Measurements from ENCODE around the gene MRPL41.
A peak's percentile ranks its signal among the peaks of the same experiment; 100 is the strongest.
"Not testable (repeated sequence)": the region's sequence is repeated elsewhere in the genome, so short reads cannot be mapped to it uniquely, and the experiment has no call there.

MRPL41 gene

DNA sequence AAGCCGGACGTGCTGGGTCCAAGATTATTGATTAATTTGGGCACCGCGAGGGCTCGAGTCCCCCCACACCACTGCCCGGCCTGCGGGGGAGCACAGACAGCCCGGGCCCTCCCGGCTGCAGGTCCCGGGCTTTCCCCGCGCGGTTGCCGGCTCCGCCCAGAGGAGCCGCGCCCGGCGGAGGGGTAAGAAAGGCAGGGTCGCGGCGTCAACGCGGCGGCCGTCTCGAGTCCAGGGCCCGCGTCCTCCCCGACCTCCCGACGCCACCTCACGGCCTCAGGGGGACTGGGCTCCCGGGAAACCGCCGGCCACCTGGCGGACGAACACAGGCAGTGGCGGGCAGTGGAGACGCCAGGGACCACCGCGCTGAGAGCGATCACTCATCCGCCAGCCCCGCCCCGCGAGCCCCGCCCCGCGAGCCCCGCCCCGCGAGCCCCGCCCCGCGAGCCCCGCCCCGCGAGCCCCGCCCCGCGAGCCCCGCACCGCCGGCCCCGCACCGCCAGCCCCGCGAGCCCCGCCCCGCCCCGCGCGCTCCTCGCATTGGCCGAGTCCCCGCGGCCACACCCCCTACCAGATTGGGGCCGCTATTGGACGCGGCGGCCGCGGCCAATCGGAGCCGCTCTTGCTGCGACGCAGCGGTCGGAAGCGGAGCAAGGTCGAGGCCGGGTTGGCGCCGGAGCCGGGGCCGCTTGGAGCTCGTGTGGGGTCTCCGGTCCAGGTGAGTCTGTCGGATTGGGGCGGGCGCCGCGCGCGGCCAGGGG is at the start of gene MRPL41:
Gene MRPL41, plus strand, starts transcription at position 616 of the 758 bp plus-strand sequence. CDS start 203 bp downstream, outside the sequence.
- peak; percentile 90 for DNase-seq

DNA sequence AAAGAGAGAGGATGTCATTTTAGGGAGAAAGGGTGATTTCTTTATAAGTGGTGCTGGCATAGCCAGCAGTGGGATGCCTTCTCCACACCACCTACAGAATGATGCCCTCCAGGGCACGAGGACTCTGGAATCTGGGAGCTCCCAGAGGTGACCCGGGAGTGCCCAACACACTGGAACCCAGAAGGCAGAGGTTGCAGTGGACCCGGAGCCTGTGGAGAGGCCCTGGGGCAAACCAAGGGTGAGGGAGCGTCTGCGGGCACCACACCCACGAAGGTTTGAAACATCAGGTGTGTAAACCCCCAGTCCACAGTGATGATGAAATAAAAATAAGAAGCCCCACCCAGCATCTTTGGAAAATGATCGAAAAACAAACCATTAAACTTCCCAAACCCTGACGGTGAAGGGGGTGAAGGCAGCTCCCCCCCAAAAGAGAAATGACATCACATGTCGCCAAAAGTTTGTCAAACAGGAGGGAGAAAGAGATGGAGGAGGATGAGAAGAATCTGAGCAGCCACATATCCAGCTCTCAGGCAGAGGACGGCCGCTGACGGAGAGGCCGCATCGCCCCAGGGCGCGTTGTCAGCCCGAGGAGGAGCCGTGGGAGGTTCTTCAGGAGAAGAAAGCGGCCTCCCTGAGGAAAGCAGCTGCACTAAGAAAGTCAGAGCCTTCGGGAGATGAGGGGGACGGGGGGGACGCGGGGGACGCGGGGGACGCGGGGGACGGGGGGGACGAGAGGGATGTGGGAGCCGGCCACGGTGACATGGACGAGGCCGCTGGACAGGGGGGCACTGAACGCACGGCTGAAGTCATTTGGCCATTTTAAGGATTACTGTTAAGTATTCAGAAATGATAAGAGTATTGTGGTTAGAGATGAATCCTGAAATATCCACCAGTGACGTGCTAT is 49.4 kb upstream of the MRPL41 start:
- DNase-seq: no peak

DNA sequence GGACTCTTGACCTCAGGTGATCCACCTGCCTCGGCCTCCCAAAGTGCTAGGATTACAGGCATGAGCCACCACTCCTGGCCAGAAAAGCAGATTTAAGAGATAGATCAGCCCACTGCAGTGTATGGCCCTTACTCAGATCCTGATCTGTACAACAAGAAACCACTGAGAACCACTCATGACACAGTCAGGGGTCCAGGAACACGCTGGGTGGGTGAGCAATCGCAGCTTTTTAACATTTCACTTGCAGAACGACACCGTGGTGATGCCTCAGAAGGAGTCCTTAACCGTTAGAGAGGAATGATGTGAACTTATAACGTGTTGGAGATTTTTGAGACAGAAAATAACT is 47.3 kb upstream of the MRPL41 start:
- no peak for DNase-seq

DNA sequence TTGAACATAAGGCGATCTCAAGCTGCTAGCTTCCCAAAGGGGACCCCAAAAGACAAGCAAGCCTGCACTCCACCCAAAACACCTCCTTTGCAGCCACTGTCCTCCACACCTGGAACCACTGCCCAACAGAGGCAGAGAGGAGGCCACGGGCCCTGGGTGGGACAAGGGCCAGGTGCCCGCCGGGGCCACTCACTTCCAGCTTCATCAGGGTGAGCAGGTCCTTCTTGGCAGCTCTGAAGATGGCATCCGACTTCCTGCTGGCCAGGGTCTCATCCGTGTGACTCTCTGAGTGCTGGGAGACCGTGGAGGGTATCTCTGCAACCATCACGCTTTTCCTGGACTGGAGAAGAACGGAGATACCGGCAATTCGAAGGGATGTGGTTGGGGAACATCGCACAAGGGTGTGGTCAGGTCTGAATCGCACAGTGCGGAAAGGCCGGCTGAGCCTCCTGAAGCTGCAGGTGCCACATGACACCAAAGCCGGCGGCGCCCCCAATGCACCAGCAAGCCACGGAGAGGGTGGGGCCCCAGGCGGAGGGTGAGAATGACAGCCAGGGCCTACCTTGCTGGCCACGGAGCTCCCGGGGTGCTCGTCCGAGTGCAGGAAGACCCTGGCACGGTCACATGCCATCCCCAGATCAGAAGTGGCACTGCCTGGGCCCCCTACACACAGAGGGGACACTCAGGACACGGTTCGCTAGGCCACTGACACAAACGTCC is 46.1 kb upstream of the MRPL41 start:
- DNase-seq: no peak

DNA sequence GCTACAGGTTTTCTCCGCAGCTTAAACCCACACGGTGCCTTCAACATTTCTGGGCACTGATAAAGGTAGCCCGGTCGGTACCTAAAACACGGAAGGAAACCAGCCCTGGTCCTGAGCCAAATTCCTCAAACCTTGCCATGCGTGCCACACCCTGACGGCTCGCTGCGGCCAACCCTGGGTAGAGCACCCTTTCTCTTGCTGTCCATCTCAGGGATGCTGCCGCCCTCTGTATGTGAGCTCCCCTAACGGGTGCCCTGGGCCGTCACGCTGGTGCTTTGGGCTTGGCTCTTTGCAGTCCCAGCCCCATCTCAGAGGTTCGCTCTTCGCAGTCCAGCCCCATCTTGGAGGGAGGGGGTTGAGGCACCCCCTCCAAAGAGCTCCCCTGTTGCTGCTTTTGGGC is 45.4 kb upstream of the MRPL41 start:
- DNase-seq: no peak

DNA sequence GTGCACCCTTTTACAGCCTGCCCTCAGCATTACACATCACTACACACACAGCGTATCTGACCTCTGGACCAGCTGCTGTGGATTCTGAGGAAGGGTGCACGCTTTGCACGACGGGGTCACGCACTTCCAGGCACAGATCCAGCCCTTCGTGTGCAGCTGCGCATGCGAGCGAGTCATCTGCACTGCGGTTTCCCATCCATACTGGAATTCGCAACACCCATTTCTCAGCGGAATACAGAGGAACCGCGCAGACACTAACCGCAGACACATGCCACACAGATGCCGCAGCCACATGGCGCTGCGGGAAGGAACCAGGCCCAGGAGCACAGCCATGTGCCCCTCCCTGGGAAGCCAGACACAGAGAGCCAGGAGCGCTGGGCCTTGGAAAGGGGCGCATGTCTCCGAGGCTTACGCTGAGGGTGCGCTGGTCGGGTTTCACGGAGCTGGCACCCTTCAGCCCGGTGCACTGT is 44.9 kb upstream of the MRPL41 start:
- DNase-seq: no peak

DNA sequence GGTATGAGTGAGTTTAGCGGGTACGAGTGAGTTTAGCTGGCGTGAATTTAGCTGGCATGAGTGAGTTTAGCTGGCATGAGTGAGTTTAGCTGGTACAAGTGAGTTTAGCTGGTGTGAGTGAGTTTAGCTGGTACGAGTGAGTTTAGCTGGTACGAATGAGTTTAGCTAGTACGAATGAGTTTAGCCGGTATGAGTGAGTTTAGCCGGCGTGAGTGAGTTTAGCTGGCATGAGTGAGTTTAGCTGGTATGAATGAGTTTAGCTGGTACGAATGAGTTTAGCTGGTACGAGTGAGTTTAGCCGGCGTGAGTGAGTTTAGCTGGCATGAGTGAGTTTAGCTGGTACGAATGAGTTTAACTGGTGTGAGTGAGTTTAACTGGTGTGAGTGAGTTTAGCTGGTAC is 42.5 kb upstream of the MRPL41 start:
- DNase-seq: no peak

DNA sequence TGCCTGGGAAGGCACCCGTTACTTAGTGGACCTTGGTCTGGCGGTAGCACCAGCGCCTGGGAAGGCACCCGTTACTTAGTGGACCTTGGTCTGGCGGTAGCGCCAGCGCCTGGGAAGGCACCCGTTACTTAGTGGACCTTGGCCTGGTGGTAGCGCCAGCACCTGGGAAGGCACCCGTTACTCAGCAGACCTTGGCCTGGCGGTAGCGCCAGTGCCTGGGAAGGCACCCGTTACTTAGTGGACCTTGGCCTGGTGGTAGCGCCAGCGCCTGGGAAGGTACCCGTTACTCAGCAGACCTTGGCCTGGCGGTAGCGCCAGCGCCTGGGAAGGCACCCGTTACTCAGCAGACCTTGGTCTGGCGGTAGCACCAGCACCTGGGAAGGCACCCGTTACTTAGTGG is 40.6 kb upstream of the MRPL41 start:
- DNase-seq: not testable (repeated sequence)

DNA sequence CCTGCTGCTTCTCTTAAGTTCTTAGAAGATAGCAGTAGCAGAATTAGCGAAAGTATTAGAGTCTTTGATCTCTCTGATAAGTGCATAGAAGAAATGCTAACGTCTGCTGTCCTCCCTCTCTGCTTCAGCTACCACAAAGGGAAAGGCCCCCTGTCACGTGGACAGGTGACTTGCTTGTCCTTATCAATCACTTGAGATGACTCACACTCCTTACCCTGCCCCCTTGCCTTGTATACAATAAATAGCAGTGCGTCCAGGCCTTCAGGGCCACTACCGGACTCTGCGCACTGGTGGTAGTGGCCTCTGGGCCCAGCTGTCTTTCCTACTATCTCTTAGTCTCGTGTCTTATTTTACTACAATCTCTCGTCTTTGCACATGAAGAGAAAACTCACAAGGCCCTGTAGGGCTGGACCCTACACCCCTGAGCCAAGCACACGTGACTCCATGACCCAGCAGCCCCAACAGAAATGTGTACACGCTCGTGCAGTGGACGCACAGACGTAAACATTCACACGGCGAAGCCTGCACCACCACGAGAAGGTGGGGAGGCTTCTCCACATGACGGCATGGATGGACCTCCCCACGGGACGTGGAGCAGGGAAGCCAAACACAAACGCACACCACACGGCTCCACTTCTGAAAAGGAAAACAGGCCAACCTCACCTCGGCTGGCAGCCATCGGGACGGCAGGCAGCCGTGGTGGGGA is 39.8 kb upstream of the MRPL41 start:
- DNase-seq: no peak

DNA sequence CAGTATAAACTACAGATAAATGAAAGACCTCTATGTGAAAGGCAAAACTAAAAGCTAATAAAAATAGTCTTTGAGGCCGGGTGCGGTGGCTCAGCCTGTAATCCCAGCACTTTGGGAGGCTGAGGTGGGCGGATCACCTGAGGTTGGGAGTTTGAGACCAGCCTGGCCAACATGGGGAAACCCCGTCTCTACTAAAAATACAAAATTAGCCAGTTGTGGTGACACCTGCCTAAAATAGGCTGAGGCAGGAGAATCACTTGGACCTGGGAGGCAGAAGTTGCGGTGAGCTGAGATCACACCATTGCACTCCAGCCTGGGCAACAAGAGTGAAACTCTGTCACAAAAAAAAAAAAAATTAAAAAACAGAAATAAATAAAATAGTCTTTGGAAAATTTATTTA is 38.5 kb upstream of the MRPL41 start:
- not testable (repeated sequence) for DNase-seq

DNA sequence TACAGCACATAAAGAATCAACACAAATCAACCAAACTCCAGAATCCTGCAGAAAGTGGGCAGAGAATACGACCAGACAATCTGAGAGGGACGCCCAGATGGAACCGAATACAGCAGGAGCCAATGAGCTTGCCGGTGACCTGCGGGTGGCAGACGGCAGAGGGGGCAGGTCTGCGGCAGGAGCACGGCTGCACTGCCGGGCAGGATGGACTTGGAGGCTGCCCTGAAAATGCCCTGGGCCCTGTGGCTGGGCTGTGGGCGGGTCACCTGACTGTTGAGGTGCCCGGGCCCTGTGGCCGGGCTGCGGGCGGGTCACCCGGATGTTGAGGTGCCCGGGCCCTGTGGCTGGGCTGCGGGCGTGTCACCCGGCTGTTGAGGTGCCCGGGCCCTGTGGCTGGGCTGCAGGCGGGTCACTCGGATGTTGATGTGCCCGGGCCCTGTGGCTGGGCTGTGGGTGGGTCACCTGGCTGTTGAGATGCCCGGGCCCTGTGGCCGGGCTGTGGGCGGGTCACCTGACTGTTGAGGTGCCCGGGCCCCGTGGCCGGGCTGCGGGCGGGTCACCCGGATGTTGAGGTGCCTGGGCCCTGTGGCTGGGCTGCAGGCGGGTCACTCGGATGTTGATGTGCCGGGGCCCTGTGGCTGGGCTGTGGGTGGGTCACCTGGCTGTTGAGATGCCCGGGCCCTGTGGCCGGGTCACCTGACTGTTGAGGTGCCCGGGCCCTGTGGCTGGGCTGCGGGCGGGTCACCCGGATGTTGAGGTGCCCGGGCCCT is 37.7 kb upstream of the MRPL41 start:
- DNase-seq: not testable (repeated sequence)

DNA sequence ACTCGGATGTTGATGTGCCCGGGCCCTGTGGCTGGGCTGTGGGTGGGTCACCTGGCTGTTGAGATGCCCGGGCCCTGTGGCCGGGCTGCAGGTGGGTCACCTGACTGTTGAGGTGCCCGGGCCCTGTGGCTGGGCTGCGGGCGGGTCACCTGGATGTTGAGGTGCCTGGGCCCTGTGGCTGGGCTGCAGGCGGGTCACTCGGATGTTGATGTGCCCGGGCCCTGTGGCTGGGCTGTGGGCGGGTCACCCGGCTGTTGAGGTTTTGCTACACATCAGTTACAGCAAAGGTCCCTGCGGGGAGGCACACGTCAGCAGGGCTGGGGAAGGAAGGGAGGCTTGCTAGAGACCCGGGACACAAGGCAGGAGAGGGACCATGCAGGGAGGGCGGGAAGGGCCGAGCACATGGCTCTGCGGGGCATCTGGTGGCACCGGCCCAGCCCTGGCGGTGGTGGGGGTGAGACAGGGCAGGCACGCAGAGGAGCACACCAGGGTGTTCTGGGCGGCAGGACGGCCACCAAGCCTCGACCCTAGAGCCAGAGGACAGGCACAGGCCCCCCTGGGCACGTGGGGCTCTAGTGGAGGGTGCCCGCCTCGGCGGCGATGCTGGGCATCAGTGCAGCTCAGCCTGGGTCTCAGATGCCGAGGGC is 36.9 kb upstream of the MRPL41 start:
- DNase-seq: no peak

DNA sequence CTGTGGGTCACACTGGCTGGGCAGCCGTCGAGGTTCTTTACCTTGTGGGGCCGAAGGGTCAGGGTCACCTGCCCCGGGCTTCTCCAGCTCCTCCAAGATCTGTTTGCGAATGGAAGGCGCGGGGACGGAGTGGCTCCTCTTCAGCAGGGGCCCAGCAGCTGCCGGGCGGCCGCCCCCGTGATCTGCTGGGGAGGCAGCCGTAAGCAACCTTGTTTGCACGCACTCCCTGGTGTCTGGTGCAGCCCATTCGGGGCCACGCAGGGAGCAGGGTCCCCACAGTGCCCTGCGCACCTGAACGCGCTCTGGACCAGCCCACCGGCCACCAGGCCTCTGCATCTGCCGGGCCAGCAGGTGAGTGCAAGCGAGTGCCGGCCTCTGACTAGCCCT is 36.3 kb upstream of the MRPL41 start:
- DNase-seq: no peak

DNA sequence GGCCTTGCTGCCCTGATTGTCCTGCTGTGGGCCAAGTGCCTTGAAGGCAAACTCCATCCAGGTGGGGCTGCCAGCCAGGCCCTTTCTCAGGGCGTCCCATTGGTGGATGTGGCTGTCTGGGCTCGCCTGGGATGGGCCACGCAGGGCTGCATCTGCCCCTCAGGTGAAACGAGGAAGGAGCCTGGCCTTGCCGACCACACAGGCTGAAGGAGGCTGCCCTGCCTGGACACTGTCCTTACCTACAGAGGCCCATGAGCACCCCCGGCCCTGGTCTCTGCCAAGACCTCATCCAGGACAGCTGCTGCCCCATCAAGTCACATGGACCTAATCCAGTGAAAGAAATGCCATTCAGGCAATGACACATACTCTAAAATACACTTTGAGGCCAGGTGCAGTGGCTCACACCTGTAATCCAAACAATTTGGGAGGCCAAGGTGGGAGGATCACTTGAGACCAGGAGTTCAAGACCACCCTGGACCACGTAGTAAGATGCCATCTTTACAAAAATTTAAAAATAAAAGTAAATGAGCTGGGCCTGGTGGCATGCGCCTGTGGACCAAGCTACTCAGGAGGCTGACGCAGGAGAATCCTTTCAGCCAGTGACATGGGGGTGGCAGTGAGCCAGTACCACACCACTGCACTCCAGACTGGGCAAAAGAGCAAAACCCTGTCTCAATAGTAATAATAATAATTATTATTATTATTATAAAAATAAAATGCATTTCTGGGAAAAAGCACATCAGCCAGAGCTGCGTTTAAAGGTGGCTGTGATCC is 35.3 kb upstream of the MRPL41 start:
- no peak for DNase-seq

DNA sequence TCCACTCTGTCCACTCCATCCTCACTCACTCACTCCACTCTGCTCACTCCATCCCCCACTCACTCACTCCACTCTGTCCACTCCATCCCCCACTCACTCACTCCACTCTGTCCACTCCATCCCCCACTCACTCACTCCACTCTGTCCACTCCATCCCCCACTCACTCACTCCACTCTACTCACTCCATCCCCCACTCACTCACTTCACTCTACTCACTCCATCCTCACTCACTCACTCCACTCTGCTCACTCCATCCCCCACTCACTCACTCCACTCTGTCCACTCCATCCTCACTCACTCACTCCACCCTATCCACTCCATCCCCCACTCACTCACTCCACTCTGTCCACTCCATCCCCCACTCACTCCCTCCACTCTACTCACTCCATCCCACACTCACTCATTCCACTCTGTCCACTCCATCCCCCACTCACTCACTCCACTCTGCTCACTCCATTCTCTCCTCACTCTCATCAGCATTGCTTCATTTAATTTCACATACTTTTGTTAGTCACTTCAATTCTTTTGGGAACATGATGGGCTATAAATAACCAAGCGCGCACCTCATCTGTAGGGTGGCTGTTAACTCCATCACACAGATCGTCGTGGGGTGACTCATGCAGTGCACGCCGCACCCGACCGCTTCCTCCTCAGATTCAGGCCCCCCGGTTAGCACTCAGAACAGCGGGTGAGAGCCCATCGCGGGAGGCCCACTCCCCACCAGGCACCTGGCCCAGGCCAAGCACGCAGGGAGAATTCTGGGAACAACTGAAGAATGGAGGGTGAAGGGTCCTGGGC is 32.8 kb upstream of the MRPL41 start:
- DNase-seq: not testable (repeated sequence)

DNA sequence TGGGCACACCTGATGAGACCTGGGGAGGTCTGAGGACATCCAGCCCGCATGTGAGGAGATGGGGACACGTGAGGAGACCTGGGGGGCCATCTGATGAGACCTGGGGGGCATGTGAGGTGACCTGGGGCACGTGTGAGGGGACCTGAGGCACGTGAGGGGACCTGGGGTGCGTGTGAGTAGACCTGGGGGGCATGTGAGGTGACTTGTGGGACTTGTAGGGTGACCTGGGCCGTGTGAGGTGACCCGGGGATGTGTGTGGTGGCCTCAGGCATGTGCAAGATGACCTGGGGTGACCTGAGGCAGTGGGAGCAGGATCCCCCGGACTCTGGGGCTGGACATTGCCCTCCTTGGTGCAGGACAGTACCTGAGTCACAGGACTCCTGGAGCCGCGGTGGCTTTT is 32.1 kb upstream of the MRPL41 start:
- DNase-seq: no peak

DNA sequence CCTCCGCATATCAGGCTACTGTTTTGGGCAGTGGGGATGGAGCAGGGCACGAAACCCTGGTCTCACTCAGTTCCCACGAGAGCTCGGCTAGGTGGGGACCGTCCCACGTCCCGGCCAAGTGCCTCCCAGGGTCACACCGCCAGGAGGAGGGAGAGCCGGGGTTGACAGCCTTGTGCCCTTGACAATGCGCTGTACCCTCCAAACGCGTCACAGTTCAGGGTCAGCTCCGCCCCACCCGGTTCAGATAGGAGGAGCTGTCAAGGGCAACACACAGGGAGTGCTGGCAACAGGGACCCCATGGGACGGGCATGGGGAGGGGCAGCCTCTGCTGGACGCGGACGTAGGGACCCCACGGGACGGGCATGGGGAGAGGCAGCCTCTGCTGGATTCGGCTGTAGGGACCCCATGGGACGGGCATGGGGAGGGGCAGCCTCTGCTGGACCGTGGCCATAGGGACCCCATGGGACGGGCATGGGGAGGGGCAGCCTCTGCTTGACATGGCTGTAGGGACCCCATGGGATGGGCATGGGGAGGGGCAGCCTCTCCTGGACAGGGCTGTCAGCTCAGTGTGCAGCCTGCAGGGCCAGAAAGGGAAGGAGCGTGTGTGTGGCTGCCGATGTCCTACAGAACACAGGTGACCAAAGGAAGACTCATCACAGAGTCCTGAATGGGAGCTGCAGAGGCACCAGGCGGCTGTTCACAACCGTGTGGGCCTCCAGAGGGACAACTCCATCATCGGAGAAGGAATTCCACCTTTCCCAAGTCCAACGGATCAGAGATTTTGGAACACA is 30.9 kb upstream of the MRPL41 start:
- DNase-seq: no peak

DNA sequence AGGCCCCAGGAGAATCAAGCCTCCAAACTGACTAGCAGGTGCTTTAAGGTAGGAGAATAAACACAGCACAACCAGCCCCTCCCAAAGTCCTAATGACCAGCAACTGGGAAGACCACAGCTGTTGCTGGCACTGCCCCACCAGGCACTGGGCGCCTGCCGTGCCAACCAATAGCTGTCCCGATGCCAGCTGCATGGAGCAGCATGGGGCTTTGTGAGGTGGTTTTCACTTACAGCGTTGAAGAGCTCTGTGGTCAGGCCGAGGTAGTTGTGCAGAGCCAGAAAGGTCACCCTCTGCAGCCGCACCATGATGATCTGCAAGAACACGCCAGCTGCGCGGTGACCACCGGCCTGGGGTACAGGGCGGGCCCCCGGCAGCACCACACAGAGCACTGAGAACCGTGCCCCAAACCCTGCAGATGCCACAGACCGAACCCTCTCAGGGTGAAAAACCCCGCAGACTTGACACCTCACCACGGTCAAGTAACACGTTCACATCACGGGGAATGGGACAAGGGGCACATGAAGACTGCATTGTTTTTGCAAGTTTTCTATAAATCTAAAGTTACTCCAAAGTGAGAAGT is 30.2 kb upstream of the MRPL41 start:
- no peak for DNase-seq
